C4-2B (cell line): ENCODE measurements around the gene SH3RF3.

Experiments
- CTCF ChIP-seq: fragments of 450-650 bp; conservative IDR thresholded peaks from 2 replicates; pipeline ENCODE4 v1.5.1; 2017; ENCODE audit warnings: mild to moderate bottlenecking
- ZFX ChIP-seq: fragments of 450-650 bp; IDR thresholded peaks from 2 replicates; pipeline ENCODE4 v1.6.1; 2017

- TF ChIP-seq CTCF, result no peak
- TF ChIP-seq ZFX, result no peak
Observed at GRCh38 chr2:109234355-109234754, 105.3 kb downstream of the SH3RF3 start.
